Fibroblast of lung (primary cell): ENCODE data around the gene PWP2. TPM values are rescaled to one million over a fixed set of nuclear protein-coding genes. Genes with fewer than 3 reads are reported as not detected.

Source experiments
- DNase-seq, 2 donors: peaks; one replicate each; pipeline versions ENCODE4 v3.0.0 to v3.0.0-alpha.2; 2010; ENCODE audit warnings: low read depth in 2 of 2
- H2AFZ ChIP-seq: 2 replicates; pipeline ENCODE4 v1.5.1; 2012; ENCODE audit warnings: low read length, control low read depth, inconsistent platforms
- H3K27ac ChIP-seq: 2 replicates; pipeline ENCODE4 v1.5.1; 2011; ENCODE audit warnings: low read length, control low read depth; ENCODE audit not compliant: insufficient read depth
- H3K27me3 ChIP-seq: 2 replicates; pipeline ENCODE4 v1.5.1; 2011; ENCODE audit warnings: mild to moderate bottlenecking, low read length; ENCODE audit not compliant: control insufficient read depth, insufficient read depth
- H3K36me3 ChIP-seq: 2 replicates; pipeline ENCODE4 v1.5.1; 2011; ENCODE audit warnings: low read length; ENCODE audit not compliant: control insufficient read depth, insufficient read depth
- H3K4me1 ChIP-seq: 2 replicates; pipeline ENCODE4 v1.5.1; 2011; ENCODE audit warnings: low read length; ENCODE audit not compliant: control insufficient read depth, insufficient read depth; ENCODE audit errors: extremely low read depth
- H3K4me2 ChIP-seq: 2 replicates; pipeline ENCODE4 v1.5.1; 2011; ENCODE audit warnings: low read length, control low read depth; ENCODE audit not compliant: insufficient read depth; ENCODE audit errors: extremely low read depth
- H3K4me3 ChIP-seq, 4 experiments: fragments of 200-600 bp in 1 of 4; sonication (generic) in 1 of 4; replicated peaks in 1 of 4; 2 replicates each; pipeline ENCODE4 v1.5.1; 2011 to 2016; ENCODE audit warnings: low read length in 4 of 4, low read depth in 3 of 4, mild to moderate bottlenecking in 3 of 4, control low read depth in 2 of 4, inconsistent platforms in 1 of 4, mixed read lengths in 1 of 4; ENCODE audit not compliant: insufficient read depth in 1 of 4; ENCODE audit errors: control extremely low read depth in 1 of 4
- H3K79me2 ChIP-seq: 2 replicates; pipeline ENCODE4 v1.5.1; 2012; ENCODE audit warnings: mild to moderate bottlenecking, low read length, inconsistent platforms; ENCODE audit not compliant: control insufficient read depth, insufficient read depth
- H3K9ac ChIP-seq: 2 replicates; pipeline ENCODE4 v1.5.1; 2011; ENCODE audit warnings: mild to moderate bottlenecking, low read length, control low read depth; ENCODE audit not compliant: insufficient read depth
- H3K9me3 ChIP-seq: 2 replicates; pipeline ENCODE4 v1.5.1; 2012; ENCODE audit warnings: low read depth, low read length; ENCODE audit not compliant: control insufficient read depth, insufficient read depth
- H4K20me1 ChIP-seq: 2 replicates; pipeline ENCODE4 v1.5.1; 2011; ENCODE audit warnings: low read length; ENCODE audit not compliant: control insufficient read depth, insufficient read depth; ENCODE audit errors: extremely low read depth
- CTCF ChIP-seq, 2 donors: IDR thresholded peaks in 1 of 2; conservative IDR thresholded peaks in 1 of 2; 1 replicate in 1 of 2; 2 replicates in 1 of 2; pipeline ENCODE4 v1.5.1; 2011 to 2012; ENCODE audit warnings: low read length in 2 of 2, control low read depth in 1 of 2, inconsistent platforms in 1 of 2, low read depth in 1 of 2, mild to moderate bottlenecking in 1 of 2
- EZH2 ChIP-seq: IDR thresholded peaks from 2 replicates; pipeline ENCODE4 v1.5.1; 2012; ENCODE audit warnings: low read length, control low read depth, mild to moderate bottlenecking; ENCODE audit errors: missing control alignments
- polyA plus RNA-seq, 2 donors: library from polyadenylated mRNA; depleted of rRNA in 1 of 2; stranded (reverse) in 1 of 2; unstranded in 1 of 2; fragments of >200 nt; gene quantifications; 2 replicates each; pipeline ENCODE4 v1.2.1, GENCODE V29; 2011 to 2012; ENCODE audit warnings: missing spikeins in 1 of 2
- total RNA-seq: library from RNA; depleted of rRNA; stranded (reverse); fragments of >200 nt; gene quantifications from 2 replicates; pipeline ENCODE4 v1.2.1, GENCODE V29; 2014

PWP2 gene
- total and polyA plus RNA-seq, 2 donors (not counting 1 experiment from before 2014, with no cell fraction given) = 3.8 to 5.1 TPM

DNA sequence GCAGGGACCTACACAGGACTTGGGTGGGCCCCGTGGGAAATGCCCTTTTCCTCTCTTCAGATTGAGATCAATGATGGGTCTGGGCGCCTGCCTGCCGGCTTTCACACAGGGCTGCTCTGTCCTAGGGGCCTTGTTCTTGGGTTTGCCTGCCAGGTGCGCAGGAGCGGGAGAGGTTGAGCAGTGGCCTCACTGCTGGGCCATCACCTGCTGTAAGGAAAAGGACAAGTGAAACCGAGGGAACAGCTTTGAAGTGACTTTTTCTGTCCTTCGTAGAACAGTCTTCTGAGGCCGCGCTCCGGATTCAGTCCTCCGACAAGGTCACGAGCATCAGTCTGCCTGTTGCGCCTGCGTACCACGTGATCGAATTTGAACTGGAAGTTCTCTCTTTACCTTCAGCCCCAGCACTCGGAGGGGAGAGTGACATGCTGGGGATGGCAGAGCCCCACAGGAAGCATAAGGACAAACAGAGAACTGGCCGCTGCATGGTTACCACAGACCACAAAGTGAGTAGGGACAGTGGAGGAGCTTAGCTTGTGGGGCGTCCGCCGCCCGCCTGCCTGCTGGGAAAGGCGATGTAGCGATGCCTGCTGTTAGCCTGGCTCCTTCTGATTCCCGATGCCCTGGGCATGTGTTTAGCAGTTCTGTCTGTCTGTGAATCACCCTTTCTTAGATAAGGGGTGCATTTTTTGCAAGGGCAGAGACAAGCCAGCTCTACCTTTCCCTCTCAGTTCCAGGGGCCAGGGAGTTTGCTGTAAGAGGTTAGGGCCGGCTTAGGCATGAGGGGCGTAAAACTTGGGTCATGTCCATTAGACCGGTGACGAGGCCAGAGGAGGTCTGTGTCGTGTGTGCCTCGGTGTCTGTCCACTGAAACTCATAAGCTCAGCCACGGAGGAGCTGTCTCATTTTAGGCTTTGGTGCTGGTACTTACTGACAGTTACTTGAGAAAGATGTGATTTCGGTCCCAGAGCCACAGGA is 19.5 kb upstream of the PWP2 start:
- TF ChIP-seq EZH2 (no peak), CTCF (conservative IDR thresholded peaks at IDR 0.05 in 1 of 2, IDR thresholded peaks at IDR 0.05 in 1 of 2; ENCODE audit: low read depth in 1 of 2, low read length in 2 of 2) (no peak)
- H3K27me3 ChIP-seq = no peaks in the 10 kb centered on the region
- H3K4me3 ChIP-seq = no peak overlapping the region
- H4K20me1 ChIP-seq = no peaks in the 10 kb centered on the region
- H3K4me1 ChIP-seq = peaks cover 3% of the 10 kb centered on the region
- no peak for DNase-seq
- no peaks in the 10 kb centered on the region for H3K9me3 ChIP-seq
- H3K79me2 ChIP-seq = no peaks in the 10 kb centered on the region
- peaks cover 28% of the 10 kb centered on the region for H3K36me3 ChIP-seq
- H3K4me2 ChIP-seq = no peak overlapping the region
- H3K27ac ChIP-seq = no peak overlapping the region
- no peak overlapping the region for H2AFZ ChIP-seq
- no peak overlapping the region for H3K9ac ChIP-seq

DNA sequence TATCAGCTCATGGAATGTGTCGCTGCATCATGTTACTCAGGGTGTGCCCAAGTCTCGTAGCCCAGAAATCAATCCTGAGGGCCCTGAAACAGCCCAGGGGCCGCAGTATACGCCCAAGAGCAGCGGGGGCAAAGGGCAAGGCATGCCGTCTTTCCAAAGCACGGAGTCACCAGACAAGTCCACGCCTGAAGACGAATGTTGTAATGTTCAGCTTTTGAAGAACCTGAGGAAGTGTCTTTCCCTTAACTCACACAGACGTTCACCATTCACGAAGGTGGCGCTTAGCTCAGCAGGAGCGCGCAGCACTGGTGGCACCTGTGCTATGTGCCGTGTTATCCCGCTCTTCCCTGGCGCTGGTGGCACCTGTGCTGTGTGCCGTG is 18.8 kb upstream of the PWP2 start:
- Histone ChIP-seq H3K9me3 (no peaks in the 10 kb centered on the region), H3K4me2 (no peak overlapping the region), H2AFZ (no peak overlapping the region), H3K4me3 (no peak overlapping the region), H3K9ac (no peak overlapping the region), H3K27ac (no peak overlapping the region), H3K27me3 (no peaks in the 10 kb centered on the region), H3K36me3 (peaks cover 25% of the 10 kb centered on the region), H3K79me2 (no peaks in the 10 kb centered on the region), H4K20me1 (no peaks in the 10 kb centered on the region), H3K4me1 (peaks cover 3% of the 10 kb centered on the region)
- no peak for DNase-seq
- TF ChIP-seq EZH2 (no peak), CTCF (conservative IDR thresholded peaks at IDR 0.05 in 1 of 2, IDR thresholded peaks at IDR 0.05 in 1 of 2; ENCODE audit: low read depth in 1 of 2, low read length in 2 of 2) (no peak)

DNA sequence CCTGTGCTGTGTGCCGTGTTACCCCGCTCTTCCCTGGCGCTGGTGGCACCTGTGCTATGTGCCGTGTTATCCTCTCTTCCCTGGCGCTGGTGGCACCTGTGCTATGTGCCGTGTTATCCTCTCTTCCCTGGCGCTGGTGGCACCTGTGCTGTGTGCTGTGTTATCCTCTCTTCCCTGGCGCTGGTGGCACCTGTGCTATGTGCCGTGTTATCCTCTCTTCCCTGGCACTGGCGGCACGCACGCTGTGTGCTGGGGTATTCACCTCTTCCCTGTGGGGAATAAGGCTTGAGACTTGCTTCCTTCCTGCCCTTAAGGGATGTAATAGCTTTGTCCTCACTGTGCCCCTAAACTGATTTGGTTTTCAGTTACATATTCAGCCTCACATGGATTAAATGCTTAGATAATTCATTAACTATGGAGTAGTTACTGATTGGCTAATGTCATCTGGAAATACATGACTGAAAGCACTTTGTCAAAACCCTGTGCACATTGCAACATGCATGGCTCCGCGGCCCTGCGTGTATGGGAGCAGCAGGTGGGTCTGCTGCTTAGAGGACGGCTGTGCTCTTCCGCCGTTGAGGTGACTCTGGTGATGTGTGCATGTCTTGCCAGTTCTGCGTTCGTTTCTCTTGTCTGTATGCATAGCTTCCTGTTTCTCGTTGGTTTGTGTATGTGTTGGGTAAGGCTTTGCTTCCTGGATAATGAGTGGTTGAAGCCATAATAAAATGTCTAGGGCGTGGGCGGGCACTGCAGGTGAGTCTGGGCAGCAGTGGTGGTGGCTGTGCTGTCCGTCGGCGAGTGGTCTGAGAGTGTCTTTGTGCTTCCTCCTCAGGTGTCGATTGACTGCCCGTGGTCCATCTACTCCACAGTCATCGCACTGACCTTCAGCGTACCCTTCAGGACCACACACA is 17.9 kb upstream of the PWP2 start:
- TF ChIP-seq CTCF (conservative IDR thresholded peaks at IDR 0.05 in 1 of 2, IDR thresholded peaks at IDR 0.05 in 1 of 2; ENCODE audit: low read depth in 1 of 2, low read length in 2 of 2) (no peak), EZH2 (no peak)
- H3K4me3 ChIP-seq = no peak overlapping the region
- H3K9ac ChIP-seq = no peak overlapping the region
- no peaks in the 10 kb centered on the region for H4K20me1 ChIP-seq
- no peaks in the 10 kb centered on the region for H3K79me2 ChIP-seq
- no peak overlapping the region for H2AFZ ChIP-seq
- no peak for DNase-seq
- H3K4me2 ChIP-seq = no peak overlapping the region
- no peak overlapping the region for H3K27ac ChIP-seq
- H3K4me1 ChIP-seq = no peaks in the 10 kb centered on the region
- no peaks in the 10 kb centered on the region for H3K27me3 ChIP-seq
- H3K9me3 ChIP-seq = no peaks in the 10 kb centered on the region
- peaks cover 26% of the 10 kb centered on the region for H3K36me3 ChIP-seq
